ENCODE results near the gene GNL1. TPM values are rescaled to one million over a fixed set of nuclear protein-coding genes. Genes with fewer than 3 reads are reported as not detected.
"Not testable (repeated sequence)": the region's sequence is repeated elsewhere in the genome, so short reads cannot be mapped to it uniquely, and the experiment has no call there.

The GNL1 gene
- total RNA-seq, 1 donor from 2014 or later: 71.0 TPM

DNA sequence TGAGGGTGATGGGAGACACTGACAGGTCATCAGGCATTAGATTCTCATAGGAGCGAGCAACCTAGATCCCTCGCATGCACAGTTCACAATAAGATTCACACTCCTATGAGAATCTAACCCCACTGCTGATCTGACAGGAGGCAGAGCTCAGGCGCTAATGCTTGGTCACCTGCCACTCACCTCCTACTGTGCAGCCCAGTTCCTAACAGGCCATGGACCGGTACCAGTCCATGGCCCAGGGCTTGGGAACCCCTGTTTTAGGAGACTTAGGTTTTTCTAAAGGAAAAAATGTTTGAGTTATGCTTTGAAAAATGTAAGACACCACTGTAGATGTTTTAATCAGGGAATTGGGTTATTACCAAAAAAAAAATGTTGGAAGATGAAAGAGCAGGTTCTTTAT is 60.3 kb downstream of the GNL1 start:
- no peak overlapping the region for H3K27ac Mint-ChIP-seq (ENCODE audit: unreplicated experiment)
- H3K4me1 Mint-ChIP-seq: no peaks in the 10 kb centered on the region
- H3K36me3 Mint-ChIP-seq (ENCODE audit: low read depth): no peaks in the 10 kb centered on the region
- H3K27me3 Mint-ChIP-seq (ENCODE audit: low read depth): peaks cover 26% of the 10 kb centered on the region
- no peak for DNase-seq (ENCODE audit: low read depth, low spot score)
- no peaks in the 10 kb centered on the region for H3K9me3 Mint-ChIP-seq
- TF ChIP-seq, protein P1, sequence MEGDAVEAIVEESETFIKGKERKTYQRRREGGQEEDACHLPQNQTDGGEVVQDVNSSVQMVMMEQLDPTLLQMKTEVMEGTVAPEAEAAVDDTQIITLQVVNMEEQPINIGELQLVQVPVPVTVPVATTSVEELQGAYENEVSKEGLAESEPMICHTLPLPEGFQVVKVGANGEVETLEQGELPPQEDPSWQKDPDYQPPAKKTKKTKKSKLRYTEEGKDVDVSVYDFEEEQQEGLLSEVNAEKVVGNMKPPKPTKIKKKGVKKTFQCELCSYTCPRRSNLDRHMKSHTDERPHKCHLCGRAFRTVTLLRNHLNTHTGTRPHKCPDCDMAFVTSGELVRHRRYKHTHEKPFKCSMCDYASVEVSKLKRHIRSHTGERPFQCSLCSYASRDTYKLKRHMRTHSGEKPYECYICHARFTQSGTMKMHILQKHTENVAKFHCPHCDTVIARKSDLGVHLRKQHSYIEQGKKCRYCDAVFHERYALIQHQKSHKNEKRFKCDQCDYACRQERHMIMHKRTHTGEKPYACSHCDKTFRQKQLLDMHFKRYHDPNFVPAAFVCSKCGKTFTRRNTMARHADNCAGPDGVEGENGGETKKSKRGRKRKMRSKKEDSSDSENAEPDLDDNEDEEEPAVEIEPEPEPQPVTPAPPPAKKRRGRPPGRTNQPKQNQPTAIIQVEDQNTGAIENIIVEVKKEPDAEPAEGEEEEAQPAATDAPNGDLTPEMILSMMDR (conservative IDR thresholded peaks at IDR 0.05): no peak
- no peak overlapping the region for H3K4me3 Mint-ChIP-seq

- H3K27ac Mint-ChIP-seq (ENCODE audit: unreplicated experiment); H3K9me3 Mint-ChIP-seq; H3K4me3 Mint-ChIP-seq; H3K36me3 Mint-ChIP-seq (ENCODE audit: low read depth); DNase-seq (ENCODE audit: low read depth, low spot score); H3K4me1 Mint-ChIP-seq: not testable (repeated sequence)
- H3K27me3 Mint-ChIP-seq (ENCODE audit: low read depth): peaks cover 18% of the 10 kb centered on the region
Measured at GRCh38 chr6:30495060-30495459, 61.2 kb downstream of the GNL1 start.

DNA sequence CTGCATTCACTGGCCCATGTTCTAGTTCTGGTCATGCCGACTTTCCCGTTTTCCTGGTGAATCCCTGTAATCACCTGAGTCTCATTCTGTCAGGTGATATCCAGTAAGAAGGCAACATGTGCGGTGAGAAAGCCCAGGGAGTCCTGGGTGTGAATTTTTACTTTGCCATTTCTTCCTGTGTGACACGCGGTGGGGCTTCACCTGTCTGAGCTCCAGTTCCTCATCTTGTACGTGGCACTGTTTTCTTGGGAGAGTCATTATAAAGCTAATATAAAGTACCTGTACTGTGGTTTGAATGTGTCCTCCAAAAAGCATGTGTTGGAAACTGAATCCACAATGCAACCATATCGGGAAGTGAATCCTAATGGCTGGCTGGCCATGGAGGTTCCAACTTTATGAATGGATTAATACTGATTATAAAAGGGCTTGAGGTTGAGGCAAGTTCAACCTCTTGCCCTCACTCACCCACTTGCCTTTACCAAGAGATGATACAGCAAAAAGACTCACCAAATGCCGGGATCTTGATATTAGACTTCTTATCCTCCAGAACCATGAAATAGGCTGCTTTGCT is 61.9 kb downstream of the GNL1 start:
- no peaks in the 10 kb centered on the region for H3K9me3 Mint-ChIP-seq
- no peaks in the 10 kb centered on the region for H3K36me3 Mint-ChIP-seq (ENCODE audit: low read depth)
- no peak for DNase-seq (ENCODE audit: low read depth, low spot score)
- no peak overlapping the region for H3K27ac Mint-ChIP-seq (ENCODE audit: unreplicated experiment)
- TF ChIP-seq, protein P1 (conservative IDR thresholded peaks at IDR 0.05): no peak
- H3K4me1 Mint-ChIP-seq: peaks cover 6% of the 10 kb centered on the region
- H3K27me3 Mint-ChIP-seq (ENCODE audit: low read depth): peaks cover 18% of the 10 kb centered on the region
- H3K4me3 Mint-ChIP-seq: peak overlapping the region; percentile 16

DNA sequence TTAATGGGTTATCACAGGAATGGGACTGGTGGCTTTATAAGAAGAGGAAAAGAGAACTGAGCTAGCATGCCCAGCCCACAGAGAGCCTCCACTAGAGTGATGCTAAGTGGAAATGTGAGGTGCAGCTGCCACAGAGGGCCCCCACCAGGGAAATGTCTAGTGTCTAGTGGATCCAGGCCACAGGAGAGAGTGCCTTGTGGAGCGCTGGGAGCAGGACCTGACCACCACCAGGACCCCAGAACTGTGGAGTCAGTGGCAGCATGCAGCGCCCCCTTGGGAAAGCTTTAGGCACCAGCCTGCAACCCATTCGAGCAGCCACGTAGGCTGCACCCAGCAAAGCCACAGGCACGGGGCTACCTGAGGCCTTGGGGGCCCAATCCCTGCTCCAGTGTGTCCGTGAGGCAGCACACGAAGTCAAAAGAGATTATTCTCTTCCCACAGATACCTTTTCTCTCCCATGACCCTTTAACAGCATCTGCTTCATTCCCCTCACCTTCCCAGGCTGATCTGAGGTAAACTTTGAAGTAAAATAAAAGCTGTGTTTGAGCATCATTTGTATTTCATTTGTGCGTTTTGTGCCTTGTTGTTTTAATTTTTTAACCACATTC is 62.5 kb downstream of the GNL1 start:
- peaks cover 10% of the 10 kb centered on the region for H3K4me1 Mint-ChIP-seq
- no peaks in the 10 kb centered on the region for H3K36me3 Mint-ChIP-seq (ENCODE audit: low read depth)
- H3K4me3 Mint-ChIP-seq: peak overlapping the region; percentile 16
- DNase-seq (ENCODE audit: low read depth, low spot score): no peak
- H3K27ac Mint-ChIP-seq (ENCODE audit: unreplicated experiment): no peak overlapping the region
- peaks cover 22% of the 10 kb centered on the region for H3K27me3 Mint-ChIP-seq (ENCODE audit: low read depth)
- peaks cover 3% of the 10 kb centered on the region for H3K9me3 Mint-ChIP-seq
- TF ChIP-seq, protein P1 (conservative IDR thresholded peaks at IDR 0.05): peak; percentile 35

DNA sequence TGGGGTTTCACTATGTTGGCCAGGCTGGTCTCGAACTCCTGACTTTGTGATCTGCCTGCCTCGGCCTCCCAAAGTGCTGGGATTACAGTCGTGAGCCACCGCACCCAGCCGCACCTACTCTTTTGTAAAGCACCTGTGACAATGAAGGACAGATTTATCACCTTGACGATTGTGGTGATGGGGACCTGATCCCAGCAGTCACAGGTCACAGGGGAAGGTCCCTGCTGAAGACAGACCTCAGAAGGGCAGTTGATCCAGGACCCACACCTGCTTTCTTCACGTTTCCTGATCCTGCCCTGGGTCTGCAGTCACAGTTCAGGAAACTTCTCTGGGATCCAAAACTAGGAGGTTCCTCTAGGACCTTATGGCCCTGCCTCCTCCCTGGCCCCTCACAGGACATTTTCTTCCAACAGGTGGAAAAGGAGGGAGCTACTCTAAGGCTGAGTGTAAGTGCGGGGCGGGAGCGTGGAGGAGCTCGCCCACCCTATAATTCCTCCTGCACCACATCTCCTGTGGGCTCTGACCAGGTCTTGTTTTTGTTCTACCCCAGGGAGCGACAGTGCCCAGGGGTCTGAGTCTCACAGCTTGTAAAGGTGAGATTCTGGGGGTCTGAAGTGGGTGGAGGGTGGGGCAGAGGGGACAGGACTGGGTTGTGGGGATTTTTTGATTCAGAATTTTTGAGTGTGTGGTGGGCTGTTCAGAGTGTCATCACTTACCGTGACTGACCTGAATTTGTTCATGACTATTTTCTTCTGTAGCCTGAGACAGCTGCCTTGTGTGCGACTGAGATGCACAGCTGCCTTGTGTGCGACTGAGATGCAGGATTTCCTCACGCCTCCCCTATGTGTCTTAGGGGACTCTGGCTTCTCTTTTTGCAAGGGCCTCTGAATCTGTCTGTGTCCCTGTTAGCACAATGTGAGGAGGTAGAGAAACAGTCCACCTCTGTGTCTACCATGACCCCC is 64.0 kb downstream of the GNL1 start:
- peaks cover 29% of the 10 kb centered on the region for H3K27me3 Mint-ChIP-seq (ENCODE audit: low read depth)

More for the DNA sequence above, 64.0 kb downstream of the GNL1 start:
- peaks cover 3% of the 10 kb centered on the region for H3K9me3 Mint-ChIP-seq
- H3K4me1 Mint-ChIP-seq: peaks cover 10% of the 10 kb centered on the region
- H3K27ac Mint-ChIP-seq (ENCODE audit: unreplicated experiment): no peak overlapping the region
- H3K4me3 Mint-ChIP-seq: peak overlapping the region; percentile 62
- H3K36me3 Mint-ChIP-seq (ENCODE audit: low read depth): no peaks in the 10 kb centered on the region
- DNase-seq (ENCODE audit: low read depth, low spot score): no peak
- TF ChIP-seq, protein P1 (conservative IDR thresholded peaks at IDR 0.05): no peak

Small RNAs within 50 kb of the gene (microRNA-seq; reads per million reads assigned to microRNA genes)
- gene MIR877: 1,055 reads per million, percentile 81 among the genes with 10 or more reads in this experiment

Other genes starting within 250 kb of the GNL1 start
- gene TRIM39, start 229.6 kb downstream of the GNL1 start, total RNA-seq: 13.9 and 14.5 TPM in 2 replicates
- 60.6 and 64.8 TPM in 2 replicates for gene RPP21, start 211.3 kb downstream of the GNL1 start, total RNA-seq
- gene HLA-E, start 67.0 kb downstream of the GNL1 start, total RNA-seq: 13.4 and 14.2 TPM in 2 replicates
- gene PRR3, start 806 bp upstream of the GNL1 start, total RNA-seq: 41.4 and 41.5 TPM in 2 replicates
- 93.7 and 98.2 TPM in 2 replicates for gene ABCF1, start 15.0 kb upstream of the GNL1 start, total RNA-seq
- 138 and 145 TPM in 2 replicates for gene PPP1R10, start 60.8 kb upstream of the GNL1 start, total RNA-seq
- 36.7 and 39.3 TPM in 2 replicates for gene MRPS18B, start 61.4 kb upstream of the GNL1 start, total RNA-seq
- 58.2 and 62.3 TPM in 2 replicates for gene ATAT1, start 70.4 kb upstream of the GNL1 start, total RNA-seq
- 15.4 and 17.4 TPM in 2 replicates for gene C6orf136, start 90.6 kb upstream of the GNL1 start, total RNA-seq
- 30.3 and 31.3 TPM in 2 replicates for gene DHX16, start 116.5 kb upstream of the GNL1 start, total RNA-seq
- 71.0 and 71.1 TPM in 2 replicates for gene PPP1R18, start 130.2 kb upstream of the GNL1 start, total RNA-seq
- 66.5 and 69.2 TPM in 2 replicates for gene NRM, start 134.5 kb upstream of the GNL1 start, total RNA-seq
- gene MDC1, start 160.8 kb upstream of the GNL1 start, total RNA-seq: 104 and 107 TPM in 2 replicates
- 1,986 and 2,086 TPM in 2 replicates for gene TUBB, start 163.9 kb upstream of the GNL1 start, total RNA-seq
- gene FLOT1, start 186.2 kb upstream of the GNL1 start, total RNA-seq: 100 and 106 TPM in 2 replicates
- gene IER3, start 188.1 kb upstream of the GNL1 start, total RNA-seq: 4.8 and 6.3 TPM in 2 replicates

Data from neural crest cell (in vitro differentiated cells).